K562 (cell line): ENCODE measurements around the gene RAD51D. TPM values are rescaled to one million over a fixed set of nuclear protein-coding genes. Genes with fewer than 3 reads are reported as not detected.

Experiments used
- ATAC-seq: fragments of 200-7000 bp; cut with Tn5 transposase; 3 replicates; pipeline ENCODE4 v1.9.1; 2020; ENCODE audit warnings: moderate library complexity
- BruUV-seq: library from RNA; stranded (reverse); fragments of 400-500 nt; replicated peaks from 2 replicates; lab custom pipeline; 2021; lab: Mats Ljungman, UMichigan
- CTCF ChIA-PET: fragments of 300-600 bp; formaldehyde crosslinking; extraction: SDS; loops from one replicate; lab custom pipeline; 2021; ENCODE audit warnings: low intra/inter-chr PET ratio; lab: Yijun Ruan, JAX
- POLR2A ChIA-PET: fragments of 300-600, 350-650 bp; sonication (Branson Sonifier 250); formaldehyde crosslinking; extraction: SDS; loops from one replicate; lab custom pipeline; 2021; ENCODE audit warnings: antibody characterized with exemption, inconsistent platforms; lab: Yijun Ruan, JAX
- DNase-seq, 4 experiments: peaks; one replicate each; pipeline versions ENCODE4 v3.0.0 to v3.0.0-alpha.2; 2011 to 2018; ENCODE audit warnings: low spot score in 3 of 4, mixed read lengths in 3 of 4; ENCODE audit errors: extremely low read depth in 1 of 4
- FAIRE-seq: peaks from 2 replicates; lab custom pipeline; 2011; peaks lifted over from hg19 to GRCh38; lab: Jason Lieb, UNC
- H2AFZ ChIP-seq: 2 replicates; pipeline ENCODE4 v1.6.0; 2011; ENCODE audit warnings: low read depth, low read length, control low read depth, inconsistent platforms
- H3K27ac ChIP-seq: fragments of 200-600 bp; 3 replicates; pipeline ENCODE4 v1.8.0; 2011; ENCODE audit warnings: low read depth, mild to moderate bottlenecking, control low read depth, inconsistent platforms, low read length, moderate library complexity, mixed read lengths; ENCODE audit errors: extremely low read depth
- H3K27me3 ChIP-seq, 2 experiments: fragments of 300-600 bp in 1 of 2; 2 replicates in 1 of 2; 3 replicates in 1 of 2; pipeline versions ENCODE4 v1.6.0 to v1.8.0; 2011; ENCODE audit warnings: inconsistent platforms in 2 of 2, low read length in 2 of 2, mild to moderate bottlenecking in 1 of 2, mixed read lengths in 1 of 2, moderate library complexity in 1 of 2; ENCODE audit not compliant: control insufficient read depth in 2 of 2, insufficient read depth in 2 of 2
- H3K36me3 ChIP-seq: fragments of 300-600 bp; 3 replicates; pipeline ENCODE4 v1.8.0; 2011; ENCODE audit warnings: mild to moderate bottlenecking, low read length, inconsistent platforms; ENCODE audit not compliant: control insufficient read depth, insufficient read depth
- H3K4me1 ChIP-seq, 2 experiments: fragments of 200-600 bp in 1 of 2; replicated peaks in 1 of 2; 2 replicates in 1 of 2; 3 replicates in 1 of 2; pipeline versions ENCODE4 v1.5.1 to v1.8.0; 2011; ENCODE audit warnings: inconsistent platforms in 2 of 2, low read length in 2 of 2, mild to moderate bottlenecking in 1 of 2, mixed read lengths in 1 of 2, moderate library complexity in 1 of 2; ENCODE audit not compliant: control insufficient read depth in 2 of 2, insufficient read depth in 2 of 2
- H3K4me2 ChIP-seq: 2 replicates; pipeline ENCODE4 v1.6.1; 2011; ENCODE audit warnings: low read length, control low read depth, inconsistent platforms, mixed read lengths; ENCODE audit not compliant: insufficient read depth
- H3K4me3 ChIP-seq: fragments of 200-600 bp; sonication (generic), shearing (Covaris generic); 2 replicates; pipeline ENCODE4 v1.5.1; 2016; ENCODE audit warnings: control low read depth, inconsistent platforms
- H3K79me2 ChIP-seq: fragments of 200-600 bp; 3 replicates; pipeline ENCODE4 v1.8.0; 2011; ENCODE audit warnings: low read length, inconsistent platforms; ENCODE audit not compliant: control insufficient read depth, insufficient read depth
- H3K9ac ChIP-seq, 2 experiments: 2 replicates each; pipeline versions ENCODE4 v1.6.0 to v1.6.1; 2011; ENCODE audit warnings: low read depth in 2 of 2, low read length in 2 of 2, control low read depth in 1 of 2, inconsistent platforms in 1 of 2, mild to moderate bottlenecking in 1 of 2, mixed read lengths in 1 of 2; ENCODE audit not compliant: insufficient read depth in 1 of 2
- H3K9me1 ChIP-seq: one replicate; pipeline ENCODE4 v1.6.0; 2011; ENCODE audit warnings: inconsistent platforms, mild to moderate bottlenecking, low read length, moderate library complexity; ENCODE audit not compliant: control insufficient read depth, insufficient read depth
- H3K9me3 ChIP-seq: replicated peaks from 2 replicates; pipeline ENCODE4 v1.5.1; 2011; ENCODE audit warnings: low read depth, low read length, inconsistent platforms; ENCODE audit not compliant: control insufficient read depth, insufficient read depth
- H4K20me1 ChIP-seq: replicated peaks from 2 replicates; pipeline ENCODE4 v1.6.1; 2011; ENCODE audit warnings: low read length, inconsistent platforms, mixed read lengths; ENCODE audit not compliant: control insufficient read depth, insufficient read depth
- AFF1 ChIP-seq, 2 experiments: fragments of 450-650 bp; IDR thresholded peaks; 2 replicates each; pipeline ENCODE4 v1.6.1; 2018; ENCODE audit warnings: mild to moderate bottlenecking in 2 of 2, low read depth in 1 of 2; ENCODE audit not compliant: partially characterized antibody in 2 of 2
- CREB3L1 ChIP-seq: fragments of 450-650 bp; IDR thresholded peaks from 2 replicates; pipeline ENCODE4 v1.6.1; 2014; ENCODE audit warnings: low read depth, mild to moderate bottlenecking, moderate library complexity, borderline replicate concordance
- PHF8 ChIP-seq: fragments of 200-600 bp; sonication (generic); IDR thresholded peaks from 2 replicates; pipeline ENCODE4 v1.6.1; 2012; ENCODE audit warnings: mixed run types, mild to moderate bottlenecking, inconsistent platforms, low read length, moderate library complexity, borderline replicate concordance
- RBM25 ChIP-seq: fragments of 200-400 bp; formaldehyde crosslinking; IDR thresholded peaks from 2 replicates; pipeline ENCODE4 v1.6.1; 2018; ENCODE audit warnings: low read length, low read depth, moderate library complexity; ENCODE audit not compliant: severe bottlenecking
- SRF ChIP-seq, 2 experiments: fragments of 250-450, 450-650 bp in 1 of 2; sonication (Bioruptor Pico) in 1 of 2; sonication (generic) in 1 of 2; formaldehyde crosslinking; IDR thresholded peaks; 2 replicates each; pipeline versions ENCODE4 v1.5.0 to v1.5.1; 2020 to 2022; ENCODE audit warnings: mild to moderate bottlenecking in 1 of 2, missing genetic modification reagents in 1 of 2
- USF2 ChIP-seq: sonication (generic); formaldehyde crosslinking; IDR thresholded peaks from 2 replicates; pipeline ENCODE4 v1.5.0; 2020; ENCODE audit warnings: missing genetic modification reagents
- ZBTB1 ChIP-seq: sonication (generic); formaldehyde crosslinking; IDR thresholded peaks from 2 replicates; pipeline ENCODE4 v1.8.1; 2023; ENCODE audit warnings: missing genetic modification reagents, low read depth, mild to moderate bottlenecking, borderline replicate concordance
- ZNF717 ChIP-seq: fragments of 250-450 bp; sonication (Bioruptor Pico); IDR thresholded peaks from 2 replicates; pipeline ENCODE4 v1.5.0; 2021
- WGBS: fragments of 100-300 bp; shearing (Covaris generic); methylation state at CpG from one replicate; pipeline ENCODE4 v1.1.6; 2016; ENCODE audit warnings: low coverage, mixed read lengths; ENCODE audit not compliant: insufficient coverage; ENCODE audit errors: missing lambda C conversion rate; 5-methylcytosine and 5-hydroxymethylcytosine counted together
- in situ Hi-C: fragments of 300-500 bp; cut with MboI; formaldehyde crosslinking; loops from 4 replicates; pipeline ENCODE4 v1.15.0; 2018; ENCODE audit warnings: inconsistent platforms, mixed read lengths
- intact Hi-C: fragments of 100-400 bp; cut with micrococcal nuclease; formaldehyde crosslinking; loops from 2 replicates; pipeline ENCODE4 v1.14.2; 2022
- polyA plus RNA-seq, 8 experiments: library from polyadenylated mRNA; depleted of rRNA in 4 of 8; stranded (reverse) in 5 of 8; unstranded in 3 of 8; fragments of >200 nt; fragmentation: Nextera tagmentation in 2 of 8; fragmentation: Illumina TruSeq in 1 of 8; extraction: Ambion mirVana in 2 of 8; extraction: Trizol in 1 of 8; gene quantifications; 2 replicates each; pipeline versions ENCODE4 v1.2.1 to v1.2.3, GENCODE V29; 2011 to 2014; ENCODE audit warnings: inconsistent platforms in 1 of 8, missing spikeins in 1 of 8
- total RNA-seq, 7 experiments: library from RNA; depleted of rRNA in 6 of 7; stranded (reverse); fragments of >200 nt in 6 of 7; fragmentation: Illumina TruSeq in 2 of 7; extraction: Trizol in 2 of 7; gene quantifications; 2 replicates each; pipeline versions ENCODE4 v1.2.1 to v1.2.3, GENCODE V29; 2011 to 2021; ENCODE audit warnings: low replicate concordance in 1 of 7

Gene RAD51D
- total and polyA plus RNA-seq, 9 of the 15 experiments (the other 6 are each of a cell fraction or from before 2014, with no cell fraction given): 2.2 to 16.9 (median 8.7) TPM

GRCh38 chr17:35167666-35168065 lies 48.0 kb upstream of the RAD51D start (continued):
- TF ChIP-seq CREB3L1: no peak
- peak; percentile 30 for TF ChIP-seq RBM25

GRCh38 chr17:35167046-35167445 lies 47.4 kb upstream of the RAD51D start:
- Histone ChIP-seq H3K27me3 (peaks cover 19 to 52% of the 10 kb centered on the region in 2 experiments), H2AFZ (no peak overlapping the region), H3K9me1 (no peaks in the 10 kb centered on the region), H3K36me3 (no peaks in the 10 kb centered on the region), H4K20me1 (no peaks in the 10 kb centered on the region), H3K4me3 (no peak overlapping the region), H3K79me2 (no peaks in the 10 kb centered on the region), H3K9ac (no peak overlapping the region), H3K4me2 (no peak overlapping the region), H3K27ac (no peak overlapping the region), H3K4me1 (no peaks in the 10 kb centered on the region; a peak in 1 of 5 replicates), H3K9me3 (no peaks in the 10 kb centered on the region)
- intact Hi-C loops (no loop called here), in situ Hi-C loops (loop anchor here (10.0 kb wide), 1 partner anchor 588 kb away; the partner anchor contains the start of gene GAS2L2)
- FAIRE-seq (no peak), DNase-seq (no peak), ATAC-seq (no peak)
- CTCF ChIA-PET: no interaction called here
- 0% methylated on average over 3 of the region's 3 CpGs for WGBS
- no TSS peak for BruUV-seq
- POLR2A ChIA-PET: interaction anchor here (0.5 to 1.4 kb wide), 2 partner anchors 10 to 15 kb away, joined by 3 to 4 read pairs; no protein-coding TSS in a partner anchor
- TF ChIP-seq USF2 (CRISPR knock-in tag): no peak
- no peak for TF ChIP-seq SRF (CRISPR knock-in tag; IDR thresholded peaks at IDR 0.05)
- no peak for TF ChIP-seq PHF8
- TF ChIP-seq ZBTB1: no peak
- TF ChIP-seq AFF1 (IDR thresholded peaks at IDR 0.05; ENCODE audit: low read depth in 1 of 2, partially characterized antibody in 2 of 2): no peak
- no peak for TF ChIP-seq ZNF717 (CRISPR knock-in tag)
